ENCODE measurements around the gene DOLK. TPM values are rescaled to one million over a fixed set of nuclear protein-coding genes. Genes with fewer than 3 reads are reported as not detected.

DOLK gene
- total RNA-seq, 1 experiment from 2014 or later = 14.8 TPM

GRCh38 chr9:128899566-128900322, 47.7 kb downstream of the DOLK start (continued):
- TF ChIP-seq GABPB1 (CRISPR knock-in tag; IDR thresholded peaks at IDR 0.05) (no peak), RORB (CRISPR knock-in tag; IDR thresholded peaks at IDR 0.05) (no peak)

GRCh38 chr9:128898845-128899565, 48.4 kb downstream of the DOLK start:
- ChIA-PET POLR2A (no interaction called here), CTCF (no interaction called here)
- no peaks in the 10 kb centered on the region for H3K9me3 Mint-ChIP-seq
- peak overlapping the region; percentile 95 for H3K27ac Mint-ChIP-seq
- no peaks in the 10 kb centered on the region for H3K27me3 Mint-ChIP-seq (ENCODE audit: low read depth)
- TF ChIP-seq SP1 (CRISPR knock-in tag; conservative IDR thresholded peaks at IDR 0.05) = no peak
- no peak for TF ChIP-seq IRF2 (CRISPR knock-in tag; IDR thresholded peaks at IDR 0.05; ENCODE audit: borderline replicate concordance, low read depth)
- no peak for TF ChIP-seq ZNF219 (CRISPR knock-in tag; IDR thresholded peaks at IDR 0.05; ENCODE audit: borderline replicate concordance)
- TF ChIP-seq SMAD3 (CRISPR knock-in tag; IDR thresholded peaks at IDR 0.05; ENCODE audit: borderline replicate concordance) = no peak
- no peak for TF ChIP-seq OVOL2 (CRISPR knock-in tag; IDR thresholded peaks at IDR 0.05; ENCODE audit: borderline replicate concordance)
- no peak for TF ChIP-seq SOX15 (CRISPR knock-in tag; IDR thresholded peaks at IDR 0.05)
- no peak for TF ChIP-seq ZNF232 (CRISPR knock-in tag; IDR thresholded peaks at IDR 0.05)
- no peak for TF ChIP-seq JAZF1 (CRISPR knock-in tag; IDR thresholded peaks at IDR 0.05)
- no peak for TF ChIP-seq TCF7 (CRISPR knock-in tag; IDR thresholded peaks at IDR 0.05; ENCODE audit: low read depth)
- TF ChIP-seq ZNF317 (CRISPR knock-in tag; IDR thresholded peaks at IDR 0.05; ENCODE audit: borderline replicate concordance, low read depth) = no peak
- TF ChIP-seq, protein P1, sequence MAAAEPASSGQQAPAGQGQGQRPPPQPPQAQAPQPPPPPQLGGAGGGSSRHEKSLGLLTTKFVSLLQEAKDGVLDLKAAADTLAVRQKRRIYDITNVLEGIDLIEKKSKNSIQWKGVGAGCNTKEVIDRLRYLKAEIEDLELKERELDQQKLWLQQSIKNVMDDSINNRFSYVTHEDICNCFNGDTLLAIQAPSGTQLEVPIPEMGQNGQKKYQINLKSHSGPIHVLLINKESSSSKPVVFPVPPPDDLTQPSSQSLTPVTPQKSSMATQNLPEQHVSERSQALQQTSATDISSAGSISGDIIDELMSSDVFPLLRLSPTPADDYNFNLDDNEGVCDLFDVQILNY (CRISPR knock-in tag; IDR thresholded peaks at IDR 0.05) = no peak
- ATAC-seq (no peak), DNase-seq (ENCODE audit: low spot score) (no peak)
- H3K4me3 Mint-ChIP-seq = no peak overlapping the region
- peaks cover 17% of the 10 kb centered on the region for H3K36me3 Mint-ChIP-seq
- H3K4me1 Mint-ChIP-seq = peaks cover 31% of the 10 kb centered on the region

DNA sequence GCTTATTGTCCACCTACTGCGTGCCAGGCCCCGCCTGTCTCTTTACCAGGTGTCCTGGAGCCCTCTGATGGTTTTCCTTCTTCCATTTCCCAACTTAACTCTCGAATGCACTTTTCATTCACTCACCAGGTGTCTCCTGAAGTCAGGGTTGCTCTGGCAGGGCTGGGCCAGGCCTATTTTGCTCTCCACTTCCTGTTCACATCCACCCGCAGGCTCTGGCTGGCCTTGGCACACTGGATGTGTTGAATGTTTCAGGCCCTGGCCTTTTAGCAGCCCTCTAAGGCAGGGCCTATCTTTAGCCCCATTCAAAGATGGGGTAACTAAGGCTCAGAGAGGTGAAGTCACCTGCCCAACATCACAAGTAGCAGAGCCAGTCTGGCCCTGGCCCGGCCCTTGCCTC, 49.0 kb downstream of the DOLK start:
- no peak for TF ChIP-seq CBFB (CRISPR knock-in tag; IDR thresholded peaks at IDR 0.05; ENCODE audit: low read depth)
- no peak for TF ChIP-seq FOXP1 (CRISPR knock-in tag; IDR thresholded peaks at IDR 0.05; ENCODE audit: borderline replicate concordance)
- TF ChIP-seq, protein P2, sequence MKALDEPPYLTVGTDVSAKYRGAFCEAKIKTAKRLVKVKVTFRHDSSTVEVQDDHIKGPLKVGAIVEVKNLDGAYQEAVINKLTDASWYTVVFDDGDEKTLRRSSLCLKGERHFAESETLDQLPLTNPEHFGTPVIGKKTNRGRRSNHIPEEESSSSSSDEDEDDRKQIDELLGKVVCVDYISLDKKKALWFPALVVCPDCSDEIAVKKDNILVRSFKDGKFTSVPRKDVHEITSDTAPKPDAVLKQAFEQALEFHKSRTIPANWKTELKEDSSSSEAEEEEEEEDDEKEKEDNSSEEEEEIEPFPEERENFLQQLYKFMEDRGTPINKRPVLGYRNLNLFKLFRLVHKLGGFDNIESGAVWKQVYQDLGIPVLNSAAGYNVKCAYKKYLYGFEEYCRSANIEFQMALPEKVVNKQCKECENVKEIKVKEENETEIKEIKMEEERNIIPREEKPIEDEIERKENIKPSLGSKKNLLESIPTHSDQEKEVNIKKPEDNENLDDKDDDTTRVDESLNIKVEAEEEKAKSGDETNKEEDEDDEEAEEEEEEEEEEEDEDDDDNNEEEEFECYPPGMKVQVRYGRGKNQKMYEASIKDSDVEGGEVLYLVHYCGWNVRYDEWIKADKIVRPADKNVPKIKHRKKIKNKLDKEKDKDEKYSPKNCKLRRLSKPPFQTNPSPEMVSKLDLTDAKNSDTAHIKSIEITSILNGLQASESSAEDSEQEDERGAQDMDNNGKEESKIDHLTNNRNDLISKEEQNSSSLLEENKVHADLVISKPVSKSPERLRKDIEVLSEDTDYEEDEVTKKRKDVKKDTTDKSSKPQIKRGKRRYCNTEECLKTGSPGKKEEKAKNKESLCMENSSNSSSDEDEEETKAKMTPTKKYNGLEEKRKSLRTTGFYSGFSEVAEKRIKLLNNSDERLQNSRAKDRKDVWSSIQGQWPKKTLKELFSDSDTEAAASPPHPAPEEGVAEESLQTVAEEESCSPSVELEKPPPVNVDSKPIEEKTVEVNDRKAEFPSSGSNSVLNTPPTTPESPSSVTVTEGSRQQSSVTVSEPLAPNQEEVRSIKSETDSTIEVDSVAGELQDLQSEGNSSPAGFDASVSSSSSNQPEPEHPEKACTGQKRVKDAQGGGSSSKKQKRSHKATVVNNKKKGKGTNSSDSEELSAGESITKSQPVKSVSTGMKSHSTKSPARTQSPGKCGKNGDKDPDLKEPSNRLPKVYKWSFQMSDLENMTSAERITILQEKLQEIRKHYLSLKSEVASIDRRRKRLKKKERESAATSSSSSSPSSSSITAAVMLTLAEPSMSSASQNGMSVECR (CRISPR knock-in tag; IDR thresholded peaks at IDR 0.05; ENCODE audit: borderline replicate concordance) = no peak
- ChIA-PET CTCF (interaction anchor here (0.7 kb wide), 1 partner anchor 22 kb away, joined by 3 read pairs; no protein-coding TSS in a partner anchor), POLR2A (no interaction called here)
- no peaks in the 10 kb centered on the region for H3K9me3 Mint-ChIP-seq
- peaks cover 21% of the 10 kb centered on the region for H3K36me3 Mint-ChIP-seq
- H3K4me3 Mint-ChIP-seq = no peak overlapping the region
- H3K4me1 Mint-ChIP-seq = peaks cover 33% of the 10 kb centered on the region
- no peaks in the 10 kb centered on the region for H3K27me3 Mint-ChIP-seq (ENCODE audit: low read depth)
- H3K27ac Mint-ChIP-seq = peak overlapping the region; percentile 95
- DNase-seq (ENCODE audit: low spot score) = no peak
- ATAC-seq = no peak
